Pancreas (tissue), 10 donors: Measurements from ENCODE around the gene TANC1. TPM values are rescaled to one million over a fixed set of nuclear protein-coding genes. Genes with fewer than 3 reads are reported as not detected.

Experiments used
- ATAC-seq, 4 donors: fragments of 200-7000 bp; cut with Tn5 transposase; one replicate each; pipeline versions ENCODE4 v1.8.0 to v1.9.1; 2020; ENCODE audit warnings: mild to moderate bottlenecking in 4 of 4, moderate library complexity in 4 of 4
- DNase-seq, 6 donors: peaks; one replicate each; pipeline ENCODE4 v3.0.0-alpha.2; 2020
- FAIRE-seq: peaks from 2 replicates; lab custom pipeline; 2012; peaks lifted over from hg19 to GRCh38; lab: Jason Lieb, UNC
- H3K27ac ChIP-seq, 4 donors: fragments of 200-600 bp; sonication (generic); 1 replicate in 3 of 4; 2 replicates in 1 of 4; pipeline versions ENCODE4 v1.5.0 to v1.8.0; 2020
- H3K27me3 ChIP-seq, 4 donors: fragments of 200-600 bp; one replicate each; pipeline ENCODE4 v1.8.0; 2021
- H3K36me3 ChIP-seq, 3 donors: fragments of 200-600 bp; sonication (generic) in 1 of 3; one replicate each; pipeline versions ENCODE4 v1.5.0 to v1.8.0; 2020 to 2021
- H3K4me1 ChIP-seq, 3 donors: fragments of 200-600 bp; one replicate each; pipeline ENCODE4 v1.8.0; 2021
- H3K4me3 ChIP-seq, 4 donors: fragments of 200-600 bp; sonication (generic) in 2 of 4; one replicate each; pipeline versions ENCODE4 v1.5.0 to v1.8.0; 2020 to 2021
- H3K9me3 ChIP-seq, 4 donors: fragments of 200-600 bp; one replicate each; pipeline ENCODE4 v1.8.0; 2021
- WGBS, 2 donors: extraction: QIAGEN DNeasy Blood & Tissue Kit; methylation state at CpG; one replicate each; pipeline ENCODE4 v1.1.7; 2013; 5-methylcytosine and 5-hydroxymethylcytosine counted together
- intact Hi-C, 3 donors: fragments of 100-400 bp; cut with DNase I; formaldehyde crosslinking; loops; one replicate each; pipeline versions ENCODE4 v1.11.1 to v1.14.2; 2022
- microRNA-seq, 2 donors: library from miRNA; unstranded; fragments of <30 nt; microRNA quantifications; one replicate each; pipeline versions ENCODE4 to v1.1.0, GENCODE V29; 2019 to 2020
- polyA plus RNA-seq, 2 donors: library from polyadenylated mRNA; stranded (reverse); fragments of 200-250 nt; gene quantifications; one replicate each; pipeline ENCODE4 v1.2.3, GENCODE V29; 2013
- total RNA-seq, 6 donors: library from RNA; stranded (reverse); fragmentation: NEBNext Ultra II Directional in 4 of 6; extraction: Animal tissue kit (Norgen Biotek cat#: 25700) in 4 of 6; gene quantifications; one replicate each; pipeline versions ENCODE4 v1.2.1 to v1.2.4, GENCODE V29; 2021 to 2023
- TF ChIP-seq, protein P1 (sequence below), 4 donors: fragments of 200-600 bp; sonication (generic) in 3 of 4; IDR thresholded peaks; one replicate each; pipeline versions ENCODE4 v1.5.0 to v1.8.0; 2021; ENCODE audit warnings: antibody characterized with exemption in 4 of 4
- donor health status: healthy with polysubstance abuse.
- donor health status: DM: no; HTN: no; CAD: no; lungs with moderate emphysema.
- donor health status: DM: no; HTN: no; CAD: no.
- donor health status: control.
- donor health status: control.
- donor health status: Bipolar disorder and iron deficiency.
- donor health status: DM: yes; HTN: yes; CAD: no.
- donor health status: DM: no; HTN: no; CAD: no.
- donor health status: DM: no; HTN: no; CAD: no.
- donor health status: DM: yes; HTN: yes; CAD: no.

Gene TANC1
- total and polyA plus RNA-seq, 8 donors = 9.0 to 17.6 (median 10.5) TPM

DNA sequence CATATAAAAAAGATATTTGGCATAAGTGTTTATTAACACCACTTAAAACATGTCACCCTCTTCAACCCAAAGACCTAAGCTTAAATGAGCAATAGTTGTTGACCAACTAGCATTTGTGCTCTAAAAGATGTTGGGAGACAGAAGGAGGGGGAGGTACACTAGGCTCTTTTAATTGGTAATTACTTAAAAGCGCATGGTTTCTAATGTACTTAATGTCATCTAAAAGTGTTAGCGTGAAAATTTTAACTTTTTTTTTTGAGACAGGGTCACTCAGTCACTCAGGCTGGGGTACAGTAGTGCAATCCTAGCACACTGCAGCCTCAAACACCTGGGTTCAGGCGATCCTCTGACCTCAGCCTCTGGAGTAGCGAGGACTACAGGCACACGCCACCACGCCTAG, 312.6 kb downstream of the TANC1 start:
- Histone ChIP-seq H3K36me3 (peaks cover 0 to 15% (median 0%) of the 10 kb centered on the region in 3 donors), H3K27ac (no peak overlapping the region), H3K4me3 (no peak overlapping the region), H3K27me3 (no peaks in the 10 kb centered on the region), H3K9me3 (no peaks in the 10 kb centered on the region), H3K4me1 (peaks cover 0 to 8% (median 0%) of the 10 kb centered on the region in 3 donors)
- no peak for FAIRE-seq
- intact Hi-C loops = no loop called here
- no peak for ATAC-seq
- 96 to 97% methylated on average over 6 of the region's 6 CpGs for WGBS, 2 donors
- TF ChIP-seq, protein P1, sequence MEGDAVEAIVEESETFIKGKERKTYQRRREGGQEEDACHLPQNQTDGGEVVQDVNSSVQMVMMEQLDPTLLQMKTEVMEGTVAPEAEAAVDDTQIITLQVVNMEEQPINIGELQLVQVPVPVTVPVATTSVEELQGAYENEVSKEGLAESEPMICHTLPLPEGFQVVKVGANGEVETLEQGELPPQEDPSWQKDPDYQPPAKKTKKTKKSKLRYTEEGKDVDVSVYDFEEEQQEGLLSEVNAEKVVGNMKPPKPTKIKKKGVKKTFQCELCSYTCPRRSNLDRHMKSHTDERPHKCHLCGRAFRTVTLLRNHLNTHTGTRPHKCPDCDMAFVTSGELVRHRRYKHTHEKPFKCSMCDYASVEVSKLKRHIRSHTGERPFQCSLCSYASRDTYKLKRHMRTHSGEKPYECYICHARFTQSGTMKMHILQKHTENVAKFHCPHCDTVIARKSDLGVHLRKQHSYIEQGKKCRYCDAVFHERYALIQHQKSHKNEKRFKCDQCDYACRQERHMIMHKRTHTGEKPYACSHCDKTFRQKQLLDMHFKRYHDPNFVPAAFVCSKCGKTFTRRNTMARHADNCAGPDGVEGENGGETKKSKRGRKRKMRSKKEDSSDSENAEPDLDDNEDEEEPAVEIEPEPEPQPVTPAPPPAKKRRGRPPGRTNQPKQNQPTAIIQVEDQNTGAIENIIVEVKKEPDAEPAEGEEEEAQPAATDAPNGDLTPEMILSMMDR (IDR thresholded peaks at IDR 0.05) = no peak
- no peak for DNase-seq

Small RNAs within 50 kb of the gene (microRNA-seq; reads per million reads assigned to microRNA genes)
- gene MIR6888 = 0 reads per million in 2 donors

Other genes starting within 250 kb of the TANC1 start
- 1 to 10 TPM; 2.6 to 7.3 (median 4.3) TPM for gene DAPL1, start 173.3 kb upstream of the TANC1 start, total RNA-seq
- gene DAPL1, start 173.3 kb upstream of the TANC1 start, polyA plus RNA-seq = 10 to 100 TPM; 25.5 to 47.3 TPM